H9 (cell line): ENCODE measurements around the gene NGFR. TPM values are rescaled to one million over a fixed set of nuclear protein-coding genes. Genes with fewer than 3 reads are reported as not detected.

Experiments used
- DNase-seq: peaks from one replicate; pipeline ENCODE4 v3.0.0-alpha.2; 2017
- H2AFZ ChIP-seq: one replicate; pipeline ENCODE4 v1.6.1; 2013; ENCODE audit warnings: mild to moderate bottlenecking, low read length, control low read depth, moderate library complexity
- H2AK5ac ChIP-seq: 2 replicates; pipeline ENCODE4 v1.6.1; 2013; ENCODE audit warnings: low read length, control low read depth, mixed read lengths; ENCODE audit not compliant: insufficient read length
- H2BK120ac ChIP-seq: one replicate; pipeline ENCODE4 v1.6.1; 2013; ENCODE audit warnings: low read depth, mild to moderate bottlenecking, low read length, control low read depth, inconsistent platforms; ENCODE audit not compliant: poor library complexity, severe bottlenecking
- H2BK12ac ChIP-seq: 2 replicates; pipeline ENCODE4 v1.6.1; 2013; ENCODE audit warnings: low read length, control low read depth, mixed read lengths, low read depth; ENCODE audit not compliant: insufficient read length
- H2BK15ac ChIP-seq: 2 replicates; pipeline ENCODE4 v1.6.1; 2013; ENCODE audit warnings: low read depth, low read length, control low read depth
- H2BK20ac ChIP-seq: one replicate; pipeline ENCODE4 v1.6.1; 2013; ENCODE audit warnings: low read depth, mild to moderate bottlenecking, low read length, control low read depth, inconsistent platforms; ENCODE audit not compliant: poor library complexity, severe bottlenecking
- H2BK5ac ChIP-seq: 2 replicates; pipeline ENCODE4 v1.6.1; 2013; ENCODE audit warnings: low read length, control low read depth, mixed read lengths; ENCODE audit not compliant: insufficient read length
- H3K14ac ChIP-seq: 2 replicates; pipeline ENCODE4 v1.6.1; 2013; ENCODE audit warnings: low read length, control low read depth; ENCODE audit not compliant: insufficient read depth
- H3K18ac ChIP-seq: 2 replicates; pipeline ENCODE4 v1.6.1; 2013; ENCODE audit warnings: low read depth, mild to moderate bottlenecking, mixed read lengths, low read length, control low read depth; ENCODE audit not compliant: insufficient read length
- H3K23ac ChIP-seq: 2 replicates; pipeline ENCODE4 v1.6.1; 2013; ENCODE audit warnings: low read length, control low read depth, mixed read lengths, low read depth; ENCODE audit not compliant: insufficient read length
- H3K23me2 ChIP-seq: 2 replicates; pipeline ENCODE4 v1.6.1; 2013; ENCODE audit warnings: low read depth, mild to moderate bottlenecking, mixed read lengths, low read length, control low read depth; ENCODE audit not compliant: insufficient read length, poor library complexity, severe bottlenecking
- H3K27ac ChIP-seq: 2 replicates; pipeline ENCODE4 v1.5.1; 2013; ENCODE audit warnings: low read length, control low read depth, mixed read lengths, low read depth; ENCODE audit not compliant: insufficient read length
- H3K27me3 ChIP-seq: 2 replicates; pipeline ENCODE4 v1.6.1; 2013; ENCODE audit warnings: low read length, control low read depth, inconsistent platforms; ENCODE audit not compliant: insufficient read depth
- H3K4ac ChIP-seq: 2 replicates; pipeline ENCODE4 v1.6.1; 2013; ENCODE audit warnings: low read depth, mild to moderate bottlenecking, control low read depth, inconsistent platforms, low read length, moderate library complexity
- H3K4me1 ChIP-seq: 2 replicates; pipeline ENCODE4 v1.6.1; 2013; ENCODE audit warnings: low read length, control low read depth, inconsistent platforms; ENCODE audit not compliant: insufficient read depth
- H3K4me2 ChIP-seq: 2 replicates; pipeline ENCODE4 v1.6.1; 2013; ENCODE audit warnings: low read length, control low read depth, mixed read lengths; ENCODE audit not compliant: insufficient read length, insufficient read depth
- H3K56ac ChIP-seq: 2 replicates; pipeline ENCODE4 v1.6.1; 2013; ENCODE audit warnings: low read depth, mild to moderate bottlenecking, mixed read lengths, low read length, control low read depth; ENCODE audit not compliant: insufficient read length
- H3K79me1 ChIP-seq: 2 replicates; pipeline ENCODE4 v1.6.1; 2013; ENCODE audit warnings: low read depth, mild to moderate bottlenecking, moderate library complexity, low read length, control low read depth, inconsistent platforms; ENCODE audit not compliant: insufficient read depth, poor library complexity, severe bottlenecking
- H3K79me2 ChIP-seq: 2 replicates; pipeline ENCODE4 v1.6.1; 2013; ENCODE audit warnings: low read length, control low read depth, inconsistent platforms; ENCODE audit not compliant: insufficient read depth
- H3K9ac ChIP-seq: 2 replicates; pipeline ENCODE4 v1.6.1; 2013; ENCODE audit warnings: low read length, control low read depth, mixed read lengths; ENCODE audit not compliant: insufficient read length; ENCODE audit errors: extremely low read depth
- H3K9me3 ChIP-seq: one replicate; pipeline ENCODE4 v1.6.1; 2013; ENCODE audit warnings: low read depth, low read length, inconsistent platforms; ENCODE audit not compliant: control insufficient read depth
- H3T11ph ChIP-seq: one replicate; pipeline ENCODE4 v1.6.1; 2013; ENCODE audit warnings: mild to moderate bottlenecking, low read length, control low read depth, inconsistent platforms
- H4K20me1 ChIP-seq: one replicate; pipeline ENCODE4 v1.6.1; 2013; ENCODE audit not compliant: control insufficient read depth, insufficient read length, insufficient read depth
- H4K5ac ChIP-seq: 2 replicates; pipeline ENCODE4 v1.6.1; 2013; ENCODE audit warnings: low read depth, mild to moderate bottlenecking, mixed read lengths, low read length, control low read depth; ENCODE audit not compliant: insufficient read length
- H4K8ac ChIP-seq: replicated peaks from 2 replicates; pipeline ENCODE4 v1.6.1; 2013; ENCODE audit warnings: low read length, control low read depth, mixed read lengths, low read depth; ENCODE audit not compliant: insufficient read length
- H4K91ac ChIP-seq: 2 replicates; pipeline ENCODE4 v1.6.1; 2013; ENCODE audit warnings: low read depth, mild to moderate bottlenecking, moderate library complexity, mixed read lengths, low read length, control low read depth; ENCODE audit not compliant: insufficient read length
- H3K27ac Mint-ChIP-seq, 3 experiments: 2 replicates in 2 of 3; 3 replicates in 1 of 3; pipeline ENCODE4 v1.8.0; 2020 to 2021; ENCODE audit warnings: mixed read lengths in 3 of 3, mild to moderate bottlenecking in 1 of 3, moderate library complexity in 1 of 3
- H3K27me3 Mint-ChIP-seq: 2 replicates; pipeline ENCODE4 v1.8.0; 2021; ENCODE audit warnings: low read depth, mild to moderate bottlenecking, moderate library complexity, mixed read lengths
- H3K36me3 Mint-ChIP-seq, 3 experiments: 2 replicates in 2 of 3; 3 replicates in 1 of 3; pipeline ENCODE4 v1.8.0; 2020 to 2021; ENCODE audit warnings: low read depth in 3 of 3, mixed read lengths in 3 of 3; ENCODE audit not compliant: insufficient read depth in 1 of 3
- H3K4me1 Mint-ChIP-seq, 2 experiments: 2 replicates each; pipeline ENCODE4 v1.8.0; 2020; ENCODE audit warnings: mixed read lengths in 2 of 2
- H3K4me3 Mint-ChIP-seq, 2 experiments: 2 replicates in 1 of 2; 3 replicates in 1 of 2; pipeline ENCODE4 v1.8.0; 2020 to 2021; ENCODE audit warnings: mild to moderate bottlenecking in 2 of 2, mixed read lengths in 2 of 2, moderate library complexity in 1 of 2
- H3K9me3 Mint-ChIP-seq, 2 experiments: 2 replicates in 1 of 2; 3 replicates in 1 of 2; pipeline ENCODE4 v1.8.0; 2020; ENCODE audit warnings: mild to moderate bottlenecking in 2 of 2, mixed read lengths in 2 of 2, moderate library complexity in 1 of 2
- CTCF ChIP-seq: fragments of 200-600 bp; sonication (generic); conservative IDR thresholded peaks from 3 replicates; pipeline ENCODE4 v1.8.0; 2021; ENCODE audit warnings: antibody characterized with exemption, mild to moderate bottlenecking
- WGBS: extraction: QIAGEN DNeasy Blood & Tissue Kit; methylation state at CpG from one replicate; pipeline ENCODE4 v1.1.7; 2013; ENCODE audit warnings: missing lambda C conversion rate, low lambda C conversion rate, mixed read lengths; ENCODE audit not compliant: insufficient read length; ENCODE audit errors: extremely low coverage; 5-methylcytosine and 5-hydroxymethylcytosine counted together
- total RNA-seq: library from RNA; stranded (reverse); gene quantifications from 2 replicates; pipeline ENCODE4 v1.2.1, GENCODE V29; 2021

Gene NGFR
- total RNA-seq, 1 experiment from 2014 or later: 9.6 TPM

GRCh38 chr17:49501496-49501895 is 6.4 kb downstream of the NGFR start:
- DNase-seq: no peak
- peaks cover 3% of the 10 kb centered on the region; the same call in 1 of the 2 replicates for H3K4me1 ChIP-seq
- TF ChIP-seq CTCF: no peak
- no peak overlapping the region for H3K18ac ChIP-seq
- H2BK5ac ChIP-seq: no peak overlapping the region
- Mint-ChIP-seq H3K27ac (no peak overlapping the region), H3K27me3 (peaks cover 64% of the 10 kb centered on the region), H3K36me3 (no peaks in the 10 kb centered on the region; a peak in 1 of 7 replicates), H3K9me3 (no peaks in the 10 kb centered on the region; a peak in 1 of 5 replicates), H3K4me1 (peaks cover 34 to 45% of the 10 kb centered on the region in 2 experiments), H3K4me3 (no peak overlapping the region)
- H2BK12ac ChIP-seq: no peak overlapping the region
- H2AK5ac ChIP-seq: no peak overlapping the region
- no peak overlapping the region for H3T11ph ChIP-seq
- H3K14ac ChIP-seq: no peak overlapping the region
- H3K27me3 ChIP-seq: peaks cover 9% of the 10 kb centered on the region
- no peak overlapping the region for H3K23ac ChIP-seq
- no peak overlapping the region for H4K5ac ChIP-seq
- whole genome bisulfite sequencing: no CpG with 5 or more reads among the region's 3 CpGs
- H2BK15ac ChIP-seq: no peak overlapping the region
- H3K27ac ChIP-seq: no peak overlapping the region
- no peaks in the 10 kb centered on the region for H3K9me3 ChIP-seq
- no peak overlapping the region for H3K4me2 ChIP-seq
- peaks cover 14% of the 10 kb centered on the region for H3K23me2 ChIP-seq
- H3K79me2 ChIP-seq: no peaks in the 10 kb centered on the region
- H4K91ac ChIP-seq: no peak overlapping the region
- H4K8ac ChIP-seq: no peak overlapping the region
- H3K79me1 ChIP-seq: no peaks in the 10 kb centered on the region
- no peak overlapping the region for H2AFZ ChIP-seq
- no peak overlapping the region for H2BK120ac ChIP-seq
- H2BK20ac ChIP-seq: no peak overlapping the region
- H3K9ac ChIP-seq: no peak overlapping the region
- H3K56ac ChIP-seq: no peak overlapping the region
- no peaks in the 10 kb centered on the region for H4K20me1 ChIP-seq
- H3K4ac ChIP-seq: no peak overlapping the region
